HepG2 (cell line): ENCODE data around the gene PXK. TPM values are rescaled to one million over a fixed set of nuclear protein-coding genes. Genes with fewer than 3 reads are reported as not detected.
A peak's percentile ranks its signal among the peaks of the same experiment; 100 is the strongest.

ENCODE experiments used
- ATAC-seq: fragments of 200-7000 bp; cut with Tn5 transposase; 3 replicates; pipeline ENCODE4 v1.9.1; 2020; ENCODE audit warnings: mild to moderate bottlenecking, moderate library complexity
- BruUV-seq: library from RNA; stranded (reverse); fragments of 400-500 nt; replicated peaks from 2 replicates; lab custom pipeline; 2021; lab: Mats Ljungman, UMichigan
- CTCF ChIA-PET: fragments of 300-600 bp; formaldehyde crosslinking; extraction: SDS; loops from one replicate; lab custom pipeline; 2021; ENCODE audit warnings: low total read pairs, inconsistent platforms, low intra/inter-chr PET ratio; lab: Yijun Ruan, JAX
- POLR2A ChIA-PET: fragments of 350-600 bp; sonication (Branson Sonifier 250); formaldehyde crosslinking; loops from one replicate; lab custom pipeline; 2020; ENCODE audit warnings: antibody characterized with exemption, inconsistent platforms; lab: Yijun Ruan, JAX
- DNase-seq: peaks from one replicate; pipeline ENCODE4 v3.0.0-alpha.2; 2015; ENCODE audit warnings: low spot score
- FAIRE-seq: peaks from 3 replicates; lab custom pipeline; 2011; peaks lifted over from hg19 to GRCh38; lab: Jason Lieb, UNC
- H2AFZ ChIP-seq: one replicate; pipeline ENCODE4 v1.6.1; 2011; ENCODE audit warnings: low read length, inconsistent platforms
- H3K27ac ChIP-seq: fragments of 300-600 bp; 3 replicates; pipeline ENCODE4 v1.8.0; 2011; ENCODE audit warnings: mixed run types, mild to moderate bottlenecking, mixed read lengths, low read length, inconsistent platforms; ENCODE audit not compliant: insufficient read depth; ENCODE audit errors: extremely low read length
- H3K27me3 ChIP-seq, 2 experiments: fragments of 200-600 bp in 1 of 2; 2 replicates in 1 of 2; 3 replicates in 1 of 2; pipeline versions ENCODE4 v1.6.0 to v1.8.0; 2011; ENCODE audit warnings: low read length in 2 of 2, mild to moderate bottlenecking in 2 of 2, moderate library complexity in 2 of 2, inconsistent platforms in 1 of 2; ENCODE audit not compliant: insufficient read depth in 2 of 2, control insufficient read depth in 1 of 2
- H3K36me3 ChIP-seq, 2 experiments: fragments of 200-600 bp in 1 of 2; replicated peaks in 1 of 2; 2 replicates in 1 of 2; 3 replicates in 1 of 2; pipeline versions ENCODE4 v1.5.1 to v1.8.0; 2011; ENCODE audit warnings: low read length in 2 of 2, inconsistent platforms in 1 of 2; ENCODE audit not compliant: insufficient read depth in 2 of 2, control insufficient read depth in 1 of 2
- H3K4me1 ChIP-seq: 2 replicates; pipeline ENCODE4 v1.5.1; 2012; ENCODE audit warnings: low read length, inconsistent platforms; ENCODE audit not compliant: insufficient read depth
- H3K4me2 ChIP-seq: 2 replicates; pipeline ENCODE4 v1.6.0; 2011; ENCODE audit warnings: low read depth, low read length, inconsistent platforms
- H3K4me3 ChIP-seq, 3 experiments: fragments of 200-600 bp in 1 of 3; sonication (generic), shearing (Covaris generic) in 1 of 3; replicated peaks in 1 of 3; 2 replicates each; pipeline ENCODE4 v1.5.1; 2011 to 2016; ENCODE audit warnings: low read length in 3 of 3, inconsistent platforms in 2 of 3, low read depth in 2 of 3, mild to moderate bottlenecking in 2 of 3, control low read depth in 1 of 3, mixed read lengths in 1 of 3; ENCODE audit not compliant: insufficient read depth in 1 of 3
- H3K79me2 ChIP-seq: one replicate; pipeline ENCODE4 v1.6.1; 2011; ENCODE audit warnings: low read length, inconsistent platforms; ENCODE audit not compliant: insufficient read depth
- H3K9ac ChIP-seq: 2 replicates; pipeline ENCODE4 v1.6.0; 2011; ENCODE audit warnings: mild to moderate bottlenecking, low read depth, low read length, inconsistent platforms; ENCODE audit not compliant: insufficient read depth
- H3K9me3 ChIP-seq: 2 replicates; pipeline ENCODE4 v1.5.1; 2012; ENCODE audit warnings: mild to moderate bottlenecking, low read length
- H4K20me1 ChIP-seq: 2 replicates; pipeline ENCODE4 v1.6.0; 2011; ENCODE audit warnings: inconsistent platforms, mild to moderate bottlenecking, low read length, moderate library complexity; ENCODE audit not compliant: insufficient read depth
- NFE2 ChIP-seq: sonication (generic); formaldehyde crosslinking; IDR thresholded peaks from 2 replicates; pipeline ENCODE4 v1.4.0; 2020; ENCODE audit warnings: missing genetic modification reagents
- NFE2L2 ChIP-seq: fragments of 150-350 bp; IDR thresholded peaks from 2 replicates; pipeline ENCODE4 v1.6.1; 2014; ENCODE audit warnings: low read length
- SCMH1 ChIP-seq: sonication (generic); formaldehyde crosslinking; IDR thresholded peaks from 2 replicates; pipeline ENCODE4 v1.9.0; 2021; ENCODE audit warnings: missing genetic modification reagents, mild to moderate bottlenecking, borderline replicate concordance
- TBP ChIP-seq: sonication (generic); formaldehyde crosslinking; IDR thresholded peaks from 2 replicates; pipeline ENCODE4 v1.5.0; 2020; ENCODE audit warnings: missing genetic modification reagents
- ZFP36L2 ChIP-seq: sonication (generic); formaldehyde crosslinking; IDR thresholded peaks from 2 replicates; pipeline ENCODE4 v1.4.0; 2020; ENCODE audit warnings: missing genetic modification reagents
- ZNF441 ChIP-seq: sonication (generic); formaldehyde crosslinking; IDR thresholded peaks from 2 replicates; pipeline ENCODE4 v1.7.0; 2021; ENCODE audit warnings: missing genetic modification reagents, borderline replicate concordance
- ZNF766 ChIP-seq: sonication (generic); formaldehyde crosslinking; IDR thresholded peaks from 2 replicates; pipeline ENCODE4 v1.5.0; 2020; ENCODE audit warnings: missing genetic modification reagents, borderline replicate concordance
- WGBS: methylation state at CpG from one replicate; pipeline ENCODE4 v1.1.6; 2017; ENCODE audit warnings: low lambda C conversion rate; 5-methylcytosine and 5-hydroxymethylcytosine counted together
- in situ Hi-C: cut with HindIII; loops from 2 replicates; pipeline ENCODE4 v1.10.0; 2017; ENCODE audit warnings: low pct_unique_long_range_greater_than_20kb; ENCODE audit not compliant: extremely low pct_ligation_motif_present
- intact Hi-C: fragments of 100-400 bp; cut with micrococcal nuclease; formaldehyde crosslinking; loops from one replicate; pipeline ENCODE4 v1.10.0; 2022; ENCODE audit not compliant: unreplicated experiment
- polyA plus RNA-seq, 8 experiments: library from polyadenylated mRNA; depleted of rRNA in 3 of 8; stranded (reverse) in 7 of 8; unstranded in 1 of 8; fragments of >200 nt; fragmentation: Illumina TruSeq in 4 of 8; extraction: Trizol in 4 of 8; gene quantifications; 2 replicates each; pipeline versions ENCODE4 v1.2.1 to v1.2.3, GENCODE V29; 2011 to 2016; ENCODE audit warnings: low read depth in 4 of 8, missing spikeins in 1 of 8, mixed read lengths in 1 of 8; ENCODE audit not compliant: insufficient read depth in 1 of 8
- total RNA-seq, 5 experiments: library from RNA; depleted of rRNA; stranded (reverse); fragments of >200 nt; fragmentation: Illumina TruSeq; extraction: Trizol; gene quantifications; 2 replicates each; pipeline ENCODE4 v1.2.3, GENCODE V29; 2016; ENCODE audit warnings: low read depth in 1 of 5
- TF ChIP-seq, protein P1 (sequence below): sonication (generic); formaldehyde crosslinking; IDR thresholded peaks from 2 replicates; pipeline ENCODE4 v1.5.0; 2020; ENCODE audit warnings: missing genetic modification reagents
- TF ChIP-seq, protein P2 (sequence below): sonication (generic); formaldehyde crosslinking; IDR thresholded peaks from 2 replicates; pipeline ENCODE4 v1.5.1; 2020; ENCODE audit warnings: missing genetic modification reagents, mild to moderate bottlenecking, borderline replicate concordance
- TF ChIP-seq, protein P3 (sequence below): IDR thresholded peaks from 2 replicates; pipeline ENCODE4 v1.6.1; 2016; ENCODE audit warnings: control low read depth

Gene PXK
- total and polyA plus RNA-seq, 2 of the 13 experiments (the other 11 are each of a cell fraction or from before 2014, with no cell fraction given) = 6.4 to 18.6 TPM

DNA sequence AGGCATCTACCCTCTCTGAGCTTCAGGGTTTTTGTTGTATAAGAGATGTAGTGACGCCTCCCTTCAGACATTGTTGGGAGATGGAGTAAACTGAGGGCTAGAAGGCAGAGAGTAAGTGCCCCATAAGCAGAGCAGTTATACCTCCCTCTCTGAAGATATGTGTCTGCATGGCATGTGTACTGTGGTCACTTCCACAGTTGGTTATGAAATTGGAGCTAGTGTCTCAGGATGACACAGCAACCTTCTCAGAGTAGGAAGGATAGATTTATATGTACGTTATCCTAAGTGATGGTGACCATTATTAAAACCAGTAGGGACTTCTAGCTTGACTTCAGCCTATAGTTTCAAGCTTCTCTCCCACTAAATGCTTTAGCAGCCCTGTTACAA lies 17.9 kb downstream of the PXK start:
- no peaks in the 10 kb centered on the region; the same call in 1 of the 2 replicates for H4K20me1 ChIP-seq
- ATAC-seq (no peak), FAIRE-seq (no peak), DNase-seq (no peak)
- no peak overlapping the region for H3K27ac ChIP-seq
- 93% methylated on average over 2 of the region's 2 CpGs for WGBS
- no peak overlapping the region for H3K4me3 ChIP-seq
- no peaks in the 10 kb centered on the region for H3K9me3 ChIP-seq
- H3K79me2 ChIP-seq = peaks cover 4% of the 10 kb centered on the region
- ChIA-PET POLR2A (no interaction called here), CTCF (no interaction called here)
- no TSS peak for BruUV-seq
- peaks cover 7% of the 10 kb centered on the region for H3K4me1 ChIP-seq
- no peaks in the 10 kb centered on the region for H3K36me3 ChIP-seq
- no peak overlapping the region for H2AFZ ChIP-seq
- no peak overlapping the region for H3K9ac ChIP-seq
- in situ Hi-C loops (no loop called here), intact Hi-C loops (no loop called here)
- no peak overlapping the region for H3K4me2 ChIP-seq
- TF ChIP-seq ZNF766 (CRISPR knock-in tag) = no peak
- TF ChIP-seq NFE2 = peak; percentile 51; the same call in 1 of the 2 replicates
- TF ChIP-seq, protein P1, sequence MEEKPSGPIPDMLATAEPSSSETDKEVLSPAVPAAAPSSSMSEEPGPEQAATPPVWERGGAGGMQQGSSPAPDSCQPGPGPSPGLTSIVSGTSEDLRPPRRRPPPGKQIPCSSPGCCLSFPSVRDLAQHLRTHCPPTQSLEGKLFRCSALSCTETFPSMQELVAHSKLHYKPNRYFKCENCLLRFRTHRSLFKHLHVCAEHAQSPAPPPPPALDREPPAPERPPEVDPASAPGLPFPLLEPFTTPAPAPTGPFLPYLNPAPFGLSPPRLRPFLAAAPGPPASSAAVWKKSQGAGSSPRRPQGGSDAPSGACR = no peak
- TF ChIP-seq, protein P2, sequence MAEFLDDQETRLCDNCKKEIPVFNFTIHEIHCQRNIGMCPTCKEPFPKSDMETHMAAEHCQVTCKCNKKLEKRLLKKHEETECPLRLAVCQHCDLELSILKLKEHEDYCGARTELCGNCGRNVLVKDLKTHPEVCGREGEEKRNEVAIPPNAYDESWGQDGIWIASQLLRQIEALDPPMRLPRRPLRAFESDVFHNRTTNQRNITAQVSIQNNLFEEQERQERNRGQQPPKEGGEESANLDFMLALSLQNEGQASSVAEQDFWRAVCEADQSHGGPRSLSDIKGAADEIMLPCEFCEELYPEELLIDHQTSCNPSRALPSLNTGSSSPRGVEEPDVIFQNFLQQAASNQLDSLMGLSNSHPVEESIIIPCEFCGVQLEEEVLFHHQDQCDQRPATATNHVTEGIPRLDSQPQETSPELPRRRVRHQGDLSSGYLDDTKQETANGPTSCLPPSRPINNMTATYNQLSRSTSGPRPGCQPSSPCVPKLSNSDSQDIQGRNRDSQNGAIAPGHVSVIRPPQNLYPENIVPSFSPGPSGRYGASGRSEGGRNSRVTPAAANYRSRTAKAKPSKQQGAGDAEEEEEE (CRISPR knock-in tag) = no peak
- TF ChIP-seq SCMH1 (CRISPR knock-in tag) = no peak
- TF ChIP-seq ZFP36L2 = no peak
- TF ChIP-seq, protein P3, sequence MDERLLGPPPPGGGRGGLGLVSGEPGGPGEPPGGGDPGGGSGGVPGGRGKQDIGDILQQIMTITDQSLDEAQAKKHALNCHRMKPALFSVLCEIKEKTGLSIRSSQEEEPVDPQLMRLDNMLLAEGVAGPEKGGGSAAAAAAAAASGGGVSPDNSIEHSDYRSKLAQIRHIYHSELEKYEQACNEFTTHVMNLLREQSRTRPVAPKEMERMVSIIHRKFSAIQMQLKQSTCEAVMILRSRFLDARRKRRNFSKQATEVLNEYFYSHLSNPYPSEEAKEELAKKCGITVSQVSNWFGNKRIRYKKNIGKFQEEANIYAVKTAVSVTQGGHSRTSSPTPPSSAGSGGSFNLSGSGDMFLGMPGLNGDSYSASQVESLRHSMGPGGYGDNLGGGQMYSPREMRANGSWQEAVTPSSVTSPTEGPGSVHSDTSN = no peak
- TF ChIP-seq TBP (CRISPR knock-in tag) = no peak
- TF ChIP-seq ZNF441 (CRISPR knock-in tag) = no peak
- TF ChIP-seq NFE2L2 = peak; percentile 23; the same call in 1 of the 2 replicates
- no peaks in the 10 kb centered on the region for H3K27me3 ChIP-seq
